Natural killer cell treated with Interleukin-12 subunit alpha and Interleukin-12 subunit beta and Interleukin-15 and Interleukin-18, amount 100 ng/mL, for 72 hours (primary cell): Measurements from ENCODE around the gene KRT7. TPM values are rescaled to one million over a fixed set of nuclear protein-coding genes. Genes with fewer than 3 reads are reported as not detected.

Experiments
- ATAC-seq, 2 donors: fragments of 150-1000 bp; cut with Tn5 transposase in 1 of 2; sonication (Bioruptor Pico), chemical (Tn5 transposase) in 1 of 2; 2 replicates each; pipeline ENCODE4 v1.10.0; 2021
- DNase-seq: peaks from one replicate; pipeline ENCODE4 v3.0.0; 2022; ENCODE audit warnings: low spot score
- H3K27ac Mint-ChIP-seq, 2 donors: 1 replicate in 1 of 2; 2 replicates in 1 of 2; pipeline ENCODE4 v1.8.0; 2022; ENCODE audit warnings: mixed read lengths in 2 of 2, mild to moderate bottlenecking in 1 of 2, moderate library complexity in 1 of 2
- H3K27me3 Mint-ChIP-seq, 2 donors: 1 replicate in 1 of 2; 2 replicates in 1 of 2; pipeline ENCODE4 v1.8.0; 2022; ENCODE audit warnings: mixed read lengths in 2 of 2
- H3K36me3 Mint-ChIP-seq: one replicate; pipeline ENCODE4 v1.8.0; 2022; ENCODE audit warnings: mixed read lengths
- H3K4me1 Mint-ChIP-seq, 2 donors: 1 replicate in 1 of 2; 2 replicates in 1 of 2; pipeline ENCODE4 v1.8.0; 2022; ENCODE audit warnings: low read depth in 2 of 2, mixed read lengths in 2 of 2, mild to moderate bottlenecking in 1 of 2
- H3K4me3 Mint-ChIP-seq: one replicate; pipeline ENCODE4 v1.8.0; 2022; ENCODE audit warnings: mixed read lengths
- H3K9me3 Mint-ChIP-seq: 2 replicates; pipeline ENCODE4 v1.8.0; 2022; ENCODE audit warnings: mixed read lengths
- total RNA-seq, 2 donors: library from RNA; stranded (reverse); gene quantifications; one replicate each; pipeline ENCODE4 v1.2.3, GENCODE V29; 2022

KRT7 gene
- total RNA-seq, 2 donors from 2014 or later, result 2.6 to 6.1 TPM

GRCh38 chr12:52204095-52204930 lies 28.7 kb upstream of the KRT7 start:
- no peaks in the 10 kb centered on the region for H3K36me3 Mint-ChIP-seq
- ATAC-seq, result no peak
- DNase-seq, result no peak
- H3K4me3 Mint-ChIP-seq, result no peak overlapping the region
- no peak overlapping the region for H3K27ac Mint-ChIP-seq
- H3K27me3 Mint-ChIP-seq, result peaks cover 7 to 24% of the 10 kb centered on the region in 2 donors
- peaks cover 0 to 6% of the 10 kb centered on the region in 2 donors for H3K4me1 Mint-ChIP-seq
- H3K9me3 Mint-ChIP-seq, result no peaks in the 10 kb centered on the region

DNA sequence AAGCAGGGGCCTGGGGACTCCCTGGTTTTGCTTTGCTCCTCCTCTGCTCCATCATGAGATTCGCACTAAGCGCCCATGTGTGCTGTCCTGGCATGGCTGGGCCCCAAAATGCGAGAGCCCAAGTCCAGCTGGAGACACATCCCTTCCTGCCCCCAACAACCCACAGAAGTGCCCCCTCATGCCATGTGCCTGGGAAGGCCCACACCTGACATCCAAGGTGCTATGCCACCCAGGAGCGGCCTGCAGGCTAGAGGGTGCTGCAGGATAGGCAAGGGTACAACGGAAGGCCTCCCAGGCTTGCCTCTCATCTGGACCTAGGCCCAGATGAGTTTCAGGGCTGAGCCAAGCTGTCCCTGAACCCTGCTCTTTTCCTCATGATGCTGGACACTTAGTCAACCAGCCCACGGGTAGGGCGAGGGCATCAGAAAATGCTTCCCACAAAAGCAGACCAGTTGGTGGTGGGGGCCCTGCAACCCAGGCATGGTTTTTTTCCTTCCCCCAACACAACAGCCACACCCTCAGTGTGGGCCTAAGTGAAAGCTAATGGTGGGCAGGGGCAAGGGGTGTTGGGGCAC lies 28.0 kb upstream of the KRT7 start:
- Mint-ChIP-seq H3K4me3 (no peak overlapping the region), H3K9me3 (no peaks in the 10 kb centered on the region), H3K4me1 (peaks cover 0 to 6% of the 10 kb centered on the region in 2 donors), H3K36me3 (no peaks in the 10 kb centered on the region), H3K27ac (no peak overlapping the region), H3K27me3 (peaks cover 12 to 28% of the 10 kb centered on the region in 2 donors)
- no peak for ATAC-seq
- DNase-seq, result no peak

GRCh38 chr12:52205612-52206303 lies 27.3 kb upstream of the KRT7 start:
- Mint-ChIP-seq H3K27me3 (peaks cover 13 to 28% of the 10 kb centered on the region in 2 donors), H3K4me3 (no peak overlapping the region), H3K27ac (no peak overlapping the region), H3K36me3 (no peaks in the 10 kb centered on the region), H3K4me1 (peaks cover 0 to 6% of the 10 kb centered on the region in 2 donors), H3K9me3 (no peaks in the 10 kb centered on the region)
- DNase-seq (no peak), ATAC-seq (no peak)

DNA sequence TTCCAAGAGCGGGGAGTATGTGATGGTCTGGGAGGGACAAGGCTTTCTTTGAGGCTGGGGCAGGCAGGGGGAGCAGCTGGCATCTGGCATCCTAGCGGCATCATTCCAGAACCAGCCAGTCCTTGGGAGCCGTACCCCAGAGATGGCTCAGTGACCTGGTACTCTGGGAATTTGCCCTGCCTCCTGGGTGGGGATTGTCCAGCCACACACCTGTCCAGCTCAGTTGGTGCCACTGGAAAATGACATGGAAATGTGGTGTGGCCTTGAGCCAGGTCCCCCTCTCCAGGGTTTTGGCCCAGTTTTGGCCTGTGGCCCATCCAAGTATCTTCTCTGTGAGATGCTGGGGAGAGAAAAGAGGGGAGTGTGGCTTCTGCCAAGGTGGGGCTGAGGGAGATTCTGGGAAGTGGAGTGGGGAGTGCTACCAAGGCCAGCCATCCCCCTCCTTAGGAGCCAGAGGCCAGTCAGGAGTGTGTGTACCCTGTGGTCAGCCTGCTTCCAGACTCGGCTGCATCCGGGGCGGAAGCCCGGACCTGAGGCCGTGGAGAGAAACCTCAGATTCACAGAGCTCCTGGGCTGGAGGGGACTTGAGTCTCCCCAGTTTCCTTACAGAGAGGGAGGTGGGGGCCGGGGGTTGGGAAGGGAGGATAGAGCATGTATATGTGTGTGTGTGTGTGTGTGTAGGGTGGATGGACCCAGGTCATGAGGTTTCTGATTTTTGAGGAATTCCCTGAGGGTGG lies 26.6 kb upstream of the KRT7 start:
- Mint-ChIP-seq H3K27ac (no peak overlapping the region), H3K36me3 (no peaks in the 10 kb centered on the region), H3K9me3 (no peaks in the 10 kb centered on the region), H3K4me1 (peaks cover 0 to 6% of the 10 kb centered on the region in 2 donors), H3K4me3 (no peak overlapping the region), H3K27me3 (peaks cover 10 to 32% of the 10 kb centered on the region in 2 donors)
- ATAC-seq (no peak), DNase-seq (no peak)

DNA sequence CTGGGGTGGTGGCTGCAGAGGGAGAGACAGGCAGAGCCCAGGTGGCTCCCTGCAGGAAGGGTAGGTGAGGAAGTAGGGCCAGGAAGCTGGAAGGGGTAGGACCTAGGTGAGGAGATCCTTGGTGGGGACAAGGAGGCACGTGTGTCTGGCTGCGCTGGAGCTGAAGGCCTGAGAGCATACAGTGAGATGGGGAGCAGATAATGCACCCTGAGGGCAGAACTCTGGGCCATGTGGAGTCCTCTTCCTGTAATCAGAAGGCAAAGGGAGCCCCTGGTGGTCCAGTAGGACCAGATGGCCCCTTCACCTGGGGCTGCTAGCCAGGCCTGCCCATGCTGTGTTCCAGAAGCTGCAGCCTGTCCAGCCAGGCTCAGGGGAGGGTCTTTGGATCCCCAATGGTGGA lies 25.9 kb upstream of the KRT7 start:
- H3K9me3 Mint-ChIP-seq, result no peaks in the 10 kb centered on the region
- no peak overlapping the region for H3K27ac Mint-ChIP-seq
- DNase-seq (no peak), ATAC-seq (no peak)
- no peaks in the 10 kb centered on the region for H3K36me3 Mint-ChIP-seq
- H3K4me3 Mint-ChIP-seq, result no peak overlapping the region
- H3K4me1 Mint-ChIP-seq, result peaks cover 0 to 6% of the 10 kb centered on the region in 2 donors
- H3K27me3 Mint-ChIP-seq, result peaks cover 6 to 32% of the 10 kb centered on the region in 2 donors

- DNase-seq (no peak), ATAC-seq (no peak)
- H3K27me3 Mint-ChIP-seq, result peaks cover 6 to 29% of the 10 kb centered on the region in 2 donors
- H3K9me3 Mint-ChIP-seq, result no peaks in the 10 kb centered on the region
- H3K27ac Mint-ChIP-seq, result no peak overlapping the region
- peaks cover 0 to 4% of the 10 kb centered on the region in 2 donors for H3K4me1 Mint-ChIP-seq
- H3K4me3 Mint-ChIP-seq, result no peak overlapping the region
- no peaks in the 10 kb centered on the region for H3K36me3 Mint-ChIP-seq
Measured at GRCh38 chr12:52207895-52208294, 25.1 kb upstream of the KRT7 start.

- Mint-ChIP-seq H3K27me3 (peaks cover 6 to 32% of the 10 kb centered on the region in 2 donors), H3K36me3 (no peaks in the 10 kb centered on the region), H3K9me3 (no peaks in the 10 kb centered on the region), H3K4me1 (peaks cover 0 to 2% of the 10 kb centered on the region in 2 donors), H3K4me3 (no peak overlapping the region), H3K27ac (no peak overlapping the region)
- no peak for ATAC-seq
- DNase-seq, result no peak
Measured at GRCh38 chr12:52208424-52209165, 24.4 kb upstream of the KRT7 start.

DNA sequence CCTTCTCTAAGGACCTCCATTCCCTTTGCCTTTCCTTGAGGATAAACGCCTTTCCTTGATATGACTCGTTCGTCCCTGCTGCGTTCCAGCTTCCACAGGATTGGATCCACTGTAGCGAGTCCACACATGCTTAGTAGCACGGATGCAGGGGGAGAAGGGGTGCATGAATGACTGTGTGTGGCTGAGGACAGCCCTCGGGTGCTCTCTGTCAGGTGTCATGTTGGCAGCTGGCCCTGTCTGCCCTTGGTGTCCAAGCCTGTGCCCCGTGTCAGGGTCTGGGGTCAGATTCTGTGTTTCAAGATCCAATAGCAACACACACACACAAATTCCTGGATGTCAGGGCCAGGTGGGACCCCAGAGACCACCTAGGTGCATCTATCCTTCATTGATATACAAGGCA lies 23.7 kb upstream of the KRT7 start:
- peaks cover 0 to 8% of the 10 kb centered on the region in 2 donors for H3K4me1 Mint-ChIP-seq
- no peak overlapping the region for H3K27ac Mint-ChIP-seq
- no peaks in the 10 kb centered on the region for H3K9me3 Mint-ChIP-seq
- H3K36me3 Mint-ChIP-seq, result no peaks in the 10 kb centered on the region
- DNase-seq (no peak), ATAC-seq (no peak)
- no peak overlapping the region for H3K4me3 Mint-ChIP-seq
- H3K27me3 Mint-ChIP-seq, result peaks cover 6 to 37% of the 10 kb centered on the region in 2 donors

- Mint-ChIP-seq H3K4me3 (no peak overlapping the region), H3K36me3 (no peaks in the 10 kb centered on the region), H3K27me3 (peaks cover 6 to 39% of the 10 kb centered on the region in 2 donors), H3K4me1 (peaks cover 0 to 8% of the 10 kb centered on the region in 2 donors), H3K9me3 (no peaks in the 10 kb centered on the region), H3K27ac (no peak overlapping the region)
- no peak for ATAC-seq
- no peak for DNase-seq
Measured at GRCh38 chr12:52210186-52210924, 22.7 kb upstream of the KRT7 start.

DNA sequence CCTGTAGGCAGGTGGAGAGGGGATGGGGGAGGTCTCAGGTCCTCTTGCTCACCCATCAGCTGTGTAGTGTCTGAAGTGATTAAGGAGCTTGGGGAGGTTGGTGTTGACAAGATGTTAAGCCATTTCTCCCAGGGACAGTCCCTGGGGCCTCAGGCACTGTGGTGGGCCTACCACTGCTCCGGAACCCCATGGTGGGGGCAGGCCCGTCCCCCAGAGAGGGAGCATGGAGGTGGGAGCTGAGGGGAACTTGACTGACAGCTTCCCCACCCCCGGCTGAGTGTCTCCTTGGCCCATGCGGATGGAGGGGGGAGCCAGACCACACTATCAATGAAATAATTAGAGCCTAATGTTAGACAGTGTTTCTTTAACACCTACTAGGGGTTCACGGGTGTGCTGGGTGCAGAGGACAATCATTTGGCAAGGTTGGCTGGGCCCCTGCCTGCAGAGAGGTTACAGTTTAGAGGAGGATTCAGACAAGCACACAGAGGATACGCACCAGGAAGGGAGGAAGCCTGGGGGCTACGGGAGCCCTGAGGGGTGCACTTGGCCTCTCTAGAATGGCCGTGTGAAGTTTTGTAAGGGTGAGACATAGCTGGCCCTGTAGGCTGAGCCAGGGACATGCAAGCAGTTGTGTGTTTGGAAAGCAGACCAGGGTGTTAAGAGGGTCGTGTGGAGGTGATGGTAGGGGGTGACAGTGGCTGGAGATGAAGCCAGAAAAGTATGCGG lies 22.0 kb upstream of the KRT7 start:
- DNase-seq, result no peak
- H3K4me1 Mint-ChIP-seq, result peaks cover 0 to 8% of the 10 kb centered on the region in 2 donors
- H3K4me3 Mint-ChIP-seq, result no peak overlapping the region
- H3K36me3 Mint-ChIP-seq, result no peaks in the 10 kb centered on the region
- H3K27me3 Mint-ChIP-seq, result peaks cover 6 to 40% of the 10 kb centered on the region in 2 donors
- no peak for ATAC-seq
- no peak overlapping the region for H3K27ac Mint-ChIP-seq
- no peaks in the 10 kb centered on the region for H3K9me3 Mint-ChIP-seq

DNA sequence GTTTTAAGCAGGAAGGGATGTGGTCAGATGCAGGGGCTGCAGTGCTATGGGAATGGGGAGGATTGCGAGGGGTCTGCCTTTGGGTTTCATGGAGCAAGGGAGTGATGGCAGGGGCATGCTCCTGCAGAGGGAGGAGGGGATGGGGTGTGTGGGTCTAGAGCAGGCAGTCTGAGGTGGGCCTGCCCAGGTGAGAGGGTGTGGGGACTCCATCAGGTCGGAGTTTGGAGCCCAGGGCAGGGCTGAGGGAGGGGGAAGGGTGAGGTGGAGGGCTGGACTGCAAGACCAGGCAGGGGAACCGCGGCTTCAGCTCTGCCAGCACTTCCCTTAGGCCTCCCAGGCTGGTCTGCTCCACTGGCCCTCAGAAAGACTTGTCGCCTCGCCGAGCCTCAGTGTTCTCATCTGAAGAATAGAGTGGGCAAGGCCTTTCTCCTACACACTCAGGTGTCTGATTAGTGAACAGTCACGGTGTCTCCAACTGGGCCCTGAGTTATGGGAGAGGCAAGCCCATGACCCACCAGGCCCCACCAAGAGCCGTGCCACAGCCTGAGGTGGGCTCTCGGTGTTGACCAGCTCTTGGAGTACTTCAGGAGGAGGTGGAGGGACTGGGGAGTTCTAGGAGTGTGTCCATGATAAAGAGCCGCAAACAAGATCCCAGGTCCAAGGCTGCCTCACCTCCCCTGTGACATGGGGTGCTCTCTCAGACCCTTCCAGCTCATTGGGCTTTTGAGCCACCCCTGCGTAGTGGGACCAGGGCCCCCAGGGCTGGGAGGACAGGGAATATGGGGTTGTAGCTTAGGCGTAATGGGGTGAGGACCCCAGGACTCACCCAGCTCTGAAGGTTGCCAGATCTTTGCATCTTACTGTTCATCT lies 21.1 kb upstream of the KRT7 start:
- Mint-ChIP-seq H3K4me3 (no peak overlapping the region), H3K9me3 (no peaks in the 10 kb centered on the region), H3K27me3 (peaks cover 6 to 34% of the 10 kb centered on the region in 2 donors), H3K36me3 (no peaks in the 10 kb centered on the region), H3K27ac (no peak overlapping the region), H3K4me1 (peaks cover 0 to 8% of the 10 kb centered on the region in 2 donors)
- no peak for ATAC-seq
- no peak for DNase-seq
